HepG2 (cell line): ENCODE data around the gene PHKG2. TPM values are rescaled to one million over a fixed set of nuclear protein-coding genes. Genes with fewer than 3 reads are reported as not detected.

ENCODE experiments used
- ARID4A ChIP-seq: sonication (generic); formaldehyde crosslinking; IDR thresholded peaks from 2 replicates; pipeline ENCODE4 v1.5.0; 2020; ENCODE audit warnings: mild to moderate bottlenecking, missing genetic modification reagents, borderline replicate concordance
- CAMTA2 ChIP-seq: sonication (generic); formaldehyde crosslinking; IDR thresholded peaks from 2 replicates; pipeline ENCODE4 v1.4.0; 2020; ENCODE audit warnings: mild to moderate bottlenecking, missing genetic modification reagents, borderline replicate concordance
- MED1 ChIP-seq: sonication (generic); formaldehyde crosslinking; IDR thresholded peaks from 2 replicates; pipeline ENCODE4 v1.4.0; 2020; ENCODE audit warnings: missing genetic modification reagents
- NR3C1 ChIP-seq: sonication (generic); formaldehyde crosslinking; IDR thresholded peaks from 2 replicates; pipeline ENCODE4 v1.4.0; 2020; ENCODE audit warnings: missing genetic modification reagents
- POLR2AphosphoS5 ChIP-seq: IDR thresholded peaks from 2 replicates; pipeline ENCODE4 v1.6.1; 2012; ENCODE audit warnings: low read depth, low read length
- PRDM10 ChIP-seq: sonication (generic); formaldehyde crosslinking; IDR thresholded peaks from 2 replicates; pipeline ENCODE4 v1.4.0; 2020; ENCODE audit warnings: low read depth, missing genetic modification reagents
- PRPF4 ChIP-seq: fragments of 200-400 bp; formaldehyde crosslinking; IDR thresholded peaks from 2 replicates; pipeline ENCODE4 v1.6.1; 2016; ENCODE audit warnings: low read length, low read depth; ENCODE audit not compliant: poor library complexity, severe bottlenecking
- SP4 ChIP-seq: sonication (generic); formaldehyde crosslinking; IDR thresholded peaks from 2 replicates; pipeline ENCODE4 v1.8.1; 2023; ENCODE audit warnings: mild to moderate bottlenecking, missing genetic modification reagents
- TARDBP ChIP-seq: sonication (generic); formaldehyde crosslinking; IDR thresholded peaks from 2 replicates; pipeline ENCODE4 v1.8.0; 2022; ENCODE audit warnings: mild to moderate bottlenecking, missing genetic modification reagents
- ZBTB7A ChIP-seq: sonication (generic); formaldehyde crosslinking; IDR thresholded peaks from 2 replicates; pipeline ENCODE4 v1.8.0; 2022; ENCODE audit warnings: mild to moderate bottlenecking, missing genetic modification reagents
- ZNF142 ChIP-seq: sonication (generic); formaldehyde crosslinking; IDR thresholded peaks from 2 replicates; pipeline ENCODE4 v1.4.0; 2020; ENCODE audit warnings: missing genetic modification reagents
- ZNF296 ChIP-seq: sonication (generic); formaldehyde crosslinking; conservative IDR thresholded peaks from 2 replicates; pipeline ENCODE4 v1.5.0; 2020; ENCODE audit warnings: mild to moderate bottlenecking, missing genetic modification reagents
- ZNF367 ChIP-seq: sonication (generic); formaldehyde crosslinking; IDR thresholded peaks from 2 replicates; pipeline ENCODE4 v1.4.0; 2020; ENCODE audit warnings: missing genetic modification reagents, borderline replicate concordance
- ZNF460 ChIP-seq: sonication (generic); formaldehyde crosslinking; IDR thresholded peaks from 2 replicates; pipeline ENCODE4 v1.5.1; 2020; ENCODE audit warnings: missing genetic modification reagents, mild to moderate bottlenecking, borderline replicate concordance
- ZNF674 ChIP-seq: sonication (generic); formaldehyde crosslinking; IDR thresholded peaks from 2 replicates; pipeline ENCODE4 v1.5.0; 2020; ENCODE audit warnings: low read depth, mild to moderate bottlenecking, missing genetic modification reagents
- polyA plus RNA-seq, 8 experiments: library from polyadenylated mRNA; depleted of rRNA in 3 of 8; stranded (reverse) in 7 of 8; unstranded in 1 of 8; fragments of >200 nt; fragmentation: Illumina TruSeq in 4 of 8; extraction: Trizol in 4 of 8; gene quantifications; 2 replicates each; pipeline versions ENCODE4 v1.2.1 to v1.2.3, GENCODE V29; 2011 to 2016; ENCODE audit warnings: low read depth in 4 of 8, missing spikeins in 1 of 8, mixed read lengths in 1 of 8; ENCODE audit not compliant: insufficient read depth in 1 of 8
- total RNA-seq, 5 experiments: library from RNA; depleted of rRNA; stranded (reverse); fragments of >200 nt; fragmentation: Illumina TruSeq; extraction: Trizol; gene quantifications; 2 replicates each; pipeline ENCODE4 v1.2.3, GENCODE V29; 2016; ENCODE audit warnings: low read depth in 1 of 5

Gene PHKG2
- total and polyA plus RNA-seq, 2 of the 13 experiments (the other 11 are each of a cell fraction or from before 2014, with no cell fraction given) = 37.4 to 42.1 TPM

- TF ChIP-seq ARID4A (CRISPR knock-in tag) = peak; percentile 94
- TF ChIP-seq POLR2AphosphoS5 = peak; percentile 91
- no peak; the same call in 1 of the 2 replicates for TF ChIP-seq ZNF367 (CRISPR knock-in tag)
- TF ChIP-seq CAMTA2 (CRISPR knock-in tag) = no peak
- TF ChIP-seq ZNF142 (CRISPR knock-in tag) = peak; percentile 81
- peak; percentile 66; the same call in 1 of the 2 replicates for TF ChIP-seq MED1
- TF ChIP-seq PRPF4 = no peak
- TF ChIP-seq ZNF296 (CRISPR knock-in tag) = no peak
- no peak for TF ChIP-seq ZNF674 (CRISPR knock-in tag)
- no peak for TF ChIP-seq NR3C1 (CRISPR knock-in tag)
- TF ChIP-seq ZBTB7A = 0 out of 2 replicates have a peak, but pooled peaks have one; percentile 49
- 0 out of 2 replicates have a peak, but pooled peaks have one; percentile 54 for TF ChIP-seq PRDM10 (CRISPR knock-in tag)
- TF ChIP-seq SP4 (CRISPR knock-in tag) = peak; percentile 88
- TF ChIP-seq ZNF460 (CRISPR knock-in tag) = no peak
- peak; percentile 74 for TF ChIP-seq TARDBP (CRISPR knock-in tag)
Measured at GRCh38 chr16:30747799-30748633, at the start of gene PHKG2 (continued).
